ENCODE results near the gene ABHD16A. TPM values are rescaled to one million over a fixed set of nuclear protein-coding genes. Genes with fewer than 3 reads are reported as not detected.

The ABHD16A gene
- total and polyA plus RNA-seq, 2 of the 13 experiments (the other 11 are each of a cell fraction or from before 2014, with no cell fraction given), result 43.5 to 45.4 TPM

DNA sequence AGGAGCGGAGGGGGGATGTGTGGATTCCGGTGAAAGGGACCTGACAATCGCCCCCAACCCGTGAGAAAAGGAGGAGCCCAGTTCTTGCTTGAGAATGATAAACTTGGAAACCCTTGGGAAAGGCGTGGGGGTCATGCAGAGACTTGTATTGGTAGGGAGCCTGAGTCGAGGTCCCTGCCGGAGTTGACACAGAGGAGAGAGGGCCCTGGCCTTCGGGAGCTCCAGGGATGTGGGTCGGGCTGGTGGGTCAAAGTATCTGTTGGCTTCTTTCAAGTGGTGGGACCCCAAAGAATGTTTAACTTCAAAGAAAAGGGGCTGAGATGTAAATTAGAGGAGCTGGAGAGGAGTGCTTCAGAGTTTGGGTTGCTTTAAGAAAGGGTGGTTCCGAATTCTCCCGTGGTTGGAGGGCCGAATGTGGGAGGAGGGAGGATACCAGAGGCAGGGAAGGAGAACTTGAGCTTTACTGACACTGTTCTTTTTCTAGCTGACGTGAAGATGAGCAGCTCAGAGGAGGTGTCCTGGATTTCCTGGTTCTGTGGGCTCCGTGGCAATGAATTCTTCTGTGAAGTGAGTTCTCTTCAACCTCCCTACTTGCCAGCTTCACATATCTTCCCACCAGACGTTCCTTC, 36.7 kb downstream of the ABHD16A start (continued):
- TF ChIP-seq ZNF230 (CRISPR knock-in tag; IDR thresholded peaks at IDR 0.05) (0 out of 2 replicates have a peak, but pooled peaks have one; percentile 18), ATF7-NPFF (CRISPR knock-in tag; IDR thresholded peaks at IDR 0.05; ENCODE audit: low read depth) (0 out of 2 replicates have a peak, but pooled peaks have one; percentile 2), ZNF839 (CRISPR knock-in tag; IDR thresholded peaks at IDR 0.05; ENCODE audit: borderline replicate concordance) (0 out of 2 replicates have a peak, but pooled peaks have one; percentile 39), ZNF572 (CRISPR knock-in tag; IDR thresholded peaks at IDR 0.05) (0 out of 2 replicates have a peak, but pooled peaks have one; percentile 17), ZFP37 (CRISPR knock-in tag; IDR thresholded peaks at IDR 0.05; ENCODE audit: borderline replicate concordance) (no peak), ZSCAN30 (CRISPR knock-in tag; IDR thresholded peaks at IDR 0.05) (peak; percentile 69; the same call in 1 of the 2 replicates), NCOR1 (IDR thresholded peaks at IDR 0.05; ENCODE audit: borderline replicate concordance, low read length) (peak; percentile 15; the same call in 1 of the 2 replicates), ZNF160 (CRISPR knock-in tag; IDR thresholded peaks at IDR 0.05) (0 out of 2 replicates have a peak, but pooled peaks have one; percentile 74), MED1 (CRISPR knock-in tag; IDR thresholded peaks at IDR 0.05) (0 out of 2 replicates have a peak, but pooled peaks have one; percentile 9), ZNF225 (CRISPR knock-in tag; IDR thresholded peaks at IDR 0.05) (0 out of 2 replicates have a peak, but pooled peaks have one; percentile 83), ZNF44 (CRISPR knock-in tag; IDR thresholded peaks at IDR 0.05) (0 out of 2 replicates have a peak, but pooled peaks have one; percentile 30), ZNF550 (CRISPR knock-in tag; IDR thresholded peaks at IDR 0.05; ENCODE audit: borderline replicate concordance) (0 out of 2 replicates have a peak, but pooled peaks have one; percentile 86), ZNF670 (CRISPR knock-in tag; IDR thresholded peaks at IDR 0.05; ENCODE audit: borderline replicate concordance) (0 out of 2 replicates have a peak, but pooled peaks have one; percentile 37), ZNF772 (CRISPR knock-in tag; IDR thresholded peaks at IDR 0.05) (no peak), PAX8 (CRISPR knock-in tag; IDR thresholded peaks at IDR 0.05; ENCODE audit: borderline replicate concordance) (no peak), SRY (CRISPR knock-in tag; IDR thresholded peaks at IDR 0.05) (no peak), ZNF777 (CRISPR knock-in tag; IDR thresholded peaks at IDR 0.05) (no peak), ZNF709 (CRISPR knock-in tag; IDR thresholded peaks at IDR 0.05) (peak; percentile 19; the same call in 1 of the 2 replicates)
- TF ChIP-seq, protein P1, sequence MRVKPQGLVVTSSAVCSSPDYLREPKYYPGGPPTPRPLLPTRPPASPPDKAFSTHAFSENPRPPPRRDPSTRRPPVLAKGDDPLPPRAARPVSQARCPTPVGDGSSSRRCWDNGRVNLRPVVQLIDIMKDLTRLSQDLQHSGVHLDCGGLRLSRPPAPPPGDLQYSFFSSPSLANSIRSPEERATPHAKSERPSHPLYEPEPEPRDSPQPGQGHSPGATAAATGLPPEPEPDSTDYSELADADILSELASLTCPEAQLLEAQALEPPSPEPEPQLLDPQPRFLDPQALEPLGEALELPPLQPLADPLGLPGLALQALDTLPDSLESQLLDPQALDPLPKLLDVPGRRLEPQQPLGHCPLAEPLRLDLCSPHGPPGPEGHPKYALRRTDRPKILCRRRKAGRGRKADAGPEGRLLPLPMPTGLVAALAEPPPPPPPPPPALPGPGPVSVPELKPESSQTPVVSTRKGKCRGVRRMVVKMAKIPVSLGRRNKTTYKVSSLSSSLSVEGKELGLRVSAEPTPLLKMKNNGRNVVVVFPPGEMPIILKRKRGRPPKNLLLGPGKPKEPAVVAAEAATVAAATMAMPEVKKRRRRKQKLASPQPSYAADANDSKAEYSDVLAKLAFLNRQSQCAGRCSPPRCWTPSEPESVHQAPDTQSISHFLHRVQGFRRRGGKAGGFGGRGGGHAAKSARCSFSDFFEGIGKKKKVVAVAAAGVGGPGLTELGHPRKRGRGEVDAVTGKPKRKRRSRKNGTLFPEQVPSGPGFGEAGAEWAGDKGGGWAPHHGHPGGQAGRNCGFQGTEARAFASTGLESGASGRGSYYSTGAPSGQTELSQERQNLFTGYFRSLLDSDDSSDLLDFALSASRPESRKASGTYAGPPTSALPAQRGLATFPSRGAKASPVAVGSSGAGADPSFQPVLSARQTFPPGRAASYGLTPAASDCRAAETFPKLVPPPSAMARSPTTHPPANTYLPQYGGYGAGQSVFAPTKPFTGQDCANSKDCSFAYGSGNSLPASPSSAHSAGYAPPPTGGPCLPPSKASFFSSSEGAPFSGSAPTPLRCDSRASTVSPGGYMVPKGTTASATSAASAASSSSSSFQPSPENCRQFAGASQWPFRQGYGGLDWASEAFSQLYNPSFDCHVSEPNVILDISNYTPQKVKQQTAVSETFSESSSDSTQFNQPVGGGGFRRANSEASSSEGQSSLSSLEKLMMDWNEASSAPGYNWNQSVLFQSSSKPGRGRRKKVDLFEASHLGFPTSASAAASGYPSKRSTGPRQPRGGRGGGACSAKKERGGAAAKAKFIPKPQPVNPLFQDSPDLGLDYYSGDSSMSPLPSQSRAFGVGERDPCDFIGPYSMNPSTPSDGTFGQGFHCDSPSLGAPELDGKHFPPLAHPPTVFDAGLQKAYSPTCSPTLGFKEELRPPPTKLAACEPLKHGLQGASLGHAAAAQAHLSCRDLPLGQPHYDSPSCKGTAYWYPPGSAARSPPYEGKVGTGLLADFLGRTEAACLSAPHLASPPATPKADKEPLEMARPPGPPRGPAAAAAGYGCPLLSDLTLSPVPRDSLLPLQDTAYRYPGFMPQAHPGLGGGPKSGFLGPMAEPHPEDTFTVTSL (CRISPR knock-in tag; IDR thresholded peaks at IDR 0.05; ENCODE audit: borderline replicate concordance), result 0 out of 2 replicates have a peak, but pooled peaks have one; percentile 38
- TF ChIP-seq, protein P2, sequence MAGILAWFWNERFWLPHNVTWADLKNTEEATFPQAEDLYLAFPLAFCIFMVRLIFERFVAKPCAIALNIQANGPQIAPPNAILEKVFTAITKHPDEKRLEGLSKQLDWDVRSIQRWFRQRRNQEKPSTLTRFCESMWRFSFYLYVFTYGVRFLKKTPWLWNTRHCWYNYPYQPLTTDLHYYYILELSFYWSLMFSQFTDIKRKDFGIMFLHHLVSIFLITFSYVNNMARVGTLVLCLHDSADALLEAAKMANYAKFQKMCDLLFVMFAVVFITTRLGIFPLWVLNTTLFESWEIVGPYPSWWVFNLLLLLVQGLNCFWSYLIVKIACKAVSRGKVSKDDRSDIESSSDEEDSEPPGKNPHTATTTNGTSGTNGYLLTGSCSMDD (CRISPR knock-in tag; IDR thresholded peaks at IDR 0.05), result no peak
- TF ChIP-seq, protein P3, sequence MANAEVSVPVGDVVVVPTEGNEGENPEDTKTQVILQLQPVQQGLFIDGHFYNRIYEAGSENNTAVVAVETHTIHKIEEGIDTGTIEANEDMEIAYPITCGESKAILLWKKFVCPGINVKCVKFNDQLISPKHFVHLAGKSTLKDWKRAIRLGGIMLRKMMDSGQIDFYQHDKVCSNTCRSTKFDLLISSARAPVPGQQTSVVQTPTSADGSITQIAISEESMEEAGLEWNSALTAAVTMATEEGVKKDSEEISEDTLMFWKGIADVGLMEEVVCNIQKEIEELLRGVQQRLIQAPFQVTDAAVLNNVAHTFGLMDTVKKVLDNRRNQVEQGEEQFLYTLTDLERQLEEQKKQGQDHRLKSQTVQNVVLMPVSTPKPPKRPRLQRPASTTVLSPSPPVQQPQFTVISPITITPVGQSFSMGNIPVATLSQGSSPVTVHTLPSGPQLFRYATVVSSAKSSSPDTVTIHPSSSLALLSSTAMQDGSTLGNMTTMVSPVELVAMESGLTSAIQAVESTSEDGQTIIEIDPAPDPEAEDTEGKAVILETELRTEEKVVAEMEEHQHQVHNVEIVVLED (CRISPR knock-in tag; IDR thresholded peaks at IDR 0.05; ENCODE audit: borderline replicate concordance), result no peak
